LoVo (cell line): ENCODE data around the gene PDE9A.

Source experiments
- DNase-seq: peaks from one replicate; pipeline ENCODE4 v3.0.0-alpha.2; 2016; ENCODE audit warnings: low spot score

Gene PDE9A

GRCh38 chr21:42672699-42673458 lies 19.5 kb downstream of the PDE9A start:
- peak; percentile 31 for DNase-seq

GRCh38 chr21:42673633-42674328 lies 20.4 kb downstream of the PDE9A start:
- no peak for DNase-seq

- no peak for DNase-seq
These were observed 21.0 kb downstream of the PDE9A start for GRCh38 chr21:42674351-42674940.

- no peak for DNase-seq
These were observed 22.0 kb downstream of the PDE9A start for GRCh38 chr21:42675403-42675802.

- DNase-seq: no peak
These were observed 23.4 kb downstream of the PDE9A start for GRCh38 chr21:42676808-42677207.

GRCh38 chr21:42677339-42678321 lies 24.2 kb downstream of the PDE9A start:
- DNase-seq: no peak

- DNase-seq: no peak
These were observed 25.3 kb downstream of the PDE9A start for GRCh38 chr21:42678618-42679295.

GRCh38 chr21:42679319-42680057 lies 26.1 kb downstream of the PDE9A start:
- DNase-seq: no peak

- no peak for DNase-seq
These were observed 26.6 kb downstream of the PDE9A start for GRCh38 chr21:42680058-42680330.

- no peak for DNase-seq
These were observed 27.0 kb downstream of the PDE9A start for GRCh38 chr21:42680429-42680828.

GRCh38 chr21:42681296-42682206 lies 28.1 kb downstream of the PDE9A start:
- no peak for DNase-seq

- no peak for DNase-seq
These were observed 29.3 kb downstream of the PDE9A start for GRCh38 chr21:42682661-42683210.

- no peak for DNase-seq
These were observed 30.1 kb downstream of the PDE9A start for GRCh38 chr21:42683371-42684108.

GRCh38 chr21:42684109-42684916 lies 30.9 kb downstream of the PDE9A start:
- no peak for DNase-seq

- no peak for DNase-seq
These were observed 31.6 kb downstream of the PDE9A start for GRCh38 chr21:42685036-42685435.

GRCh38 chr21:42685954-42686500 lies 32.6 kb downstream of the PDE9A start:
- no peak for DNase-seq

GRCh38 chr21:42687796-42688195 lies 34.4 kb downstream of the PDE9A start:
- no peak for DNase-seq
